Endothelial cell of umbilical vein (primary cell): Measurements from ENCODE around the gene ELMO1. TPM values are rescaled to one million over a fixed set of nuclear protein-coding genes. Genes with fewer than 3 reads are reported as not detected.

ENCODE experiments used
- BruUV-seq: library from RNA; stranded (reverse); fragments of 400-500 nt; replicated peaks from 2 replicates; lab custom pipeline; 2021; lab: Mats Ljungman, UMichigan
- CTCF ChIA-PET: fragments of 300-600, 350-600 bp; sonication (Branson Sonifier 250); formaldehyde crosslinking; loops from one replicate; lab custom pipeline; 2021; ENCODE audit warnings: antibody characterized with exemption, inconsistent platforms; lab: Charles Lee
- POLR2A ChIA-PET: fragments of 300-600, 350-600 bp; sonication (Branson Sonifier 250); formaldehyde crosslinking; loops from one replicate; lab custom pipeline; 2021; ENCODE audit warnings: antibody characterized with exemption, inconsistent platforms; lab: Charles Lee
- DNase-seq: peaks from one replicate; pipeline ENCODE4 v3.0.0-alpha.2; 2011; ENCODE audit warnings: low read depth, low spot score
- FAIRE-seq: peaks from 2 replicates; lab custom pipeline; 2011; peaks lifted over from hg19 to GRCh38; lab: Jason Lieb, UNC
- H2AFZ ChIP-seq: 2 replicates; pipeline ENCODE4 v1.6.0; 2012; ENCODE audit warnings: low read depth, low read length, control low read depth, inconsistent platforms
- H3K27ac ChIP-seq: 2 replicates; pipeline ENCODE4 v1.5.1; 2011; ENCODE audit warnings: low read depth, mild to moderate bottlenecking, control low read depth, low read length, moderate library complexity; ENCODE audit not compliant: insufficient read depth
- H3K27me3 ChIP-seq, 2 experiments: 2 replicates each; pipeline versions ENCODE4 v1.6.0 to v1.6.1; 2011; ENCODE audit warnings: low read length in 2 of 2, mixed read lengths in 1 of 2; ENCODE audit not compliant: control insufficient read depth in 2 of 2, insufficient read depth in 2 of 2
- H3K36me3 ChIP-seq, 2 experiments: 2 replicates in 1 of 2; 3 replicates in 1 of 2; pipeline ENCODE4 v1.5.1; 2011; ENCODE audit warnings: low read length in 2 of 2, mild to moderate bottlenecking in 1 of 2, moderate library complexity in 1 of 2; ENCODE audit not compliant: control insufficient read depth in 2 of 2, insufficient read depth in 2 of 2; ENCODE audit errors: extremely low read depth in 1 of 2
- H3K4me1 ChIP-seq: 3 replicates; pipeline ENCODE4 v1.5.1; 2011; ENCODE audit warnings: mild to moderate bottlenecking, low read length; ENCODE audit not compliant: control insufficient read depth, insufficient read depth; ENCODE audit errors: extremely low read depth
- H3K4me2 ChIP-seq: 2 replicates; pipeline ENCODE4 v1.6.1; 2011; ENCODE audit warnings: low read length, control low read depth, mixed read lengths; ENCODE audit not compliant: insufficient read depth
- H3K4me3 ChIP-seq, 3 experiments: fragments of 200-600 bp in 1 of 3; sonication (generic), shearing (Covaris generic) in 1 of 3; replicated peaks in 1 of 3; 2 replicates each; pipeline ENCODE4 v1.5.1; 2011 to 2016; ENCODE audit warnings: control low read depth in 3 of 3, low read length in 3 of 3, mild to moderate bottlenecking in 2 of 3, inconsistent platforms in 1 of 3, low read depth in 1 of 3, moderate library complexity in 1 of 3; ENCODE audit not compliant: insufficient read depth in 1 of 3
- H3K79me2 ChIP-seq: 2 replicates; pipeline ENCODE4 v1.6.0; 2012; ENCODE audit warnings: low read length, inconsistent platforms; ENCODE audit not compliant: control insufficient read depth, insufficient read depth
- H3K9ac ChIP-seq: replicated peaks from 2 replicates; pipeline ENCODE3; 2011; ENCODE audit warnings: low read length, control low read depth; ENCODE audit not compliant: insufficient read depth; ENCODE audit errors: extremely low read depth
- H3K9me1 ChIP-seq: replicated peaks from 3 replicates; pipeline ENCODE4 v1.6.0; 2011; ENCODE audit warnings: mild to moderate bottlenecking, low read length; ENCODE audit not compliant: control insufficient read depth, insufficient read depth; ENCODE audit errors: extremely low read depth
- H3K9me3 ChIP-seq: replicated peaks from 2 replicates; pipeline ENCODE4 v1.5.1; 2012; ENCODE audit warnings: low read length, inconsistent platforms; ENCODE audit not compliant: control insufficient read depth, insufficient read depth
- H4K20me1 ChIP-seq: replicated peaks from 2 replicates; pipeline ENCODE3; 2011; ENCODE audit warnings: mild to moderate bottlenecking, low read length; ENCODE audit not compliant: control insufficient read depth, insufficient read depth; ENCODE audit errors: extremely low read depth
- CTCF ChIP-seq, 2 donors: IDR thresholded peaks; 1 replicate in 1 of 2; 2 replicates in 1 of 2; pipeline ENCODE4 v1.5.1; 2011; ENCODE audit warnings: low read length in 2 of 2, mild to moderate bottlenecking in 2 of 2, moderate library complexity in 2 of 2, control low read depth in 1 of 2, inconsistent platforms in 1 of 2, low read depth in 1 of 2; ENCODE audit not compliant: insufficient read depth in 1 of 2; ENCODE audit errors: extremely low read depth in 1 of 2
- EZH2 ChIP-seq: IDR thresholded peaks from 2 replicates; pipeline ENCODE4 v1.6.1; 2012; ENCODE audit warnings: borderline replicate concordance, low read depth, mild to moderate bottlenecking, moderate library complexity, low read length, inconsistent platforms; ENCODE audit not compliant: severe bottlenecking
- FOS ChIP-seq: IDR thresholded peaks from 2 replicates; pipeline ENCODE4 v1.6.1; 2011; ENCODE audit warnings: mild to moderate bottlenecking, low read length, moderate library complexity, borderline replicate concordance; ENCODE audit not compliant: insufficient read depth
- GATA2 ChIP-seq: IDR thresholded peaks from 2 replicates; pipeline ENCODE4 v1.7.0; 2011; ENCODE audit warnings: low read depth, mild to moderate bottlenecking, moderate library complexity, mixed read lengths, low read length; ENCODE audit not compliant: insufficient read length, insufficient read depth
- JUN ChIP-seq: IDR thresholded peaks from 2 replicates; pipeline ENCODE4 v1.6.1; 2011; ENCODE audit warnings: borderline replicate concordance, low read depth; ENCODE audit not compliant: insufficient read length, insufficient read depth
- MAX ChIP-seq: IDR thresholded peaks from 2 replicates; pipeline ENCODE4 v1.6.1; 2011; ENCODE audit not compliant: insufficient read depth, insufficient read length
- MYC ChIP-seq: IDR thresholded peaks from one replicate; pipeline ENCODE4 v1.6.1; 2011; ENCODE audit warnings: mild to moderate bottlenecking, low read depth, low read length
- POLR2A ChIP-seq: IDR thresholded peaks from 2 replicates; pipeline ENCODE4 v1.6.1; 2012; ENCODE audit warnings: low read depth, mild to moderate bottlenecking, control low read depth, low read length
- POLR2AphosphoS5 ChIP-seq: IDR thresholded peaks from 2 replicates; pipeline ENCODE4 v1.6.1; 2012; ENCODE audit warnings: low read depth, mild to moderate bottlenecking, control low read depth, low read length, moderate library complexity; ENCODE audit not compliant: insufficient read depth
- dilution Hi-C: fragments of 300-500 bp; cut with MboI; formaldehyde crosslinking; loops from one replicate; pipeline ENCODE4 v1.15.0; 2019; ENCODE audit warnings: low sequenced_read_pairs; ENCODE audit not compliant: extremely low pct_ligation_motif_present
- intact Hi-C: fragments of 100-400 bp; cut with micrococcal nuclease; formaldehyde crosslinking; loops from one replicate; pipeline ENCODE4 v1.10.0; 2022
- polyA plus RNA-seq, 4 experiments: library from polyadenylated mRNA; depleted of rRNA in 3 of 4; stranded (reverse) in 3 of 4; unstranded in 1 of 4; fragments of >200 nt; gene quantifications; 2 replicates each; pipeline versions ENCODE4 v1.2.1 to v1.2.3, GENCODE V29; 2011 to 2012; ENCODE audit warnings: missing spikeins in 1 of 4
- total RNA-seq: library from RNA; stranded (reverse); gene quantifications from 2 replicates; pipeline ENCODE4 v1.2.3, GENCODE V29; 2021

ELMO1 gene
- total and polyA plus RNA-seq, 2 donors (not counting 3 experiments of a cell fraction or from before 2014, with no cell fraction given), result 17.0 to 30.6 TPM

- intact Hi-C loops, result no loop called here
- no peak for TF ChIP-seq POLR2AphosphoS5
- no peak for TF ChIP-seq EZH2
- TF ChIP-seq MYC, result no peak
- no peak for TF ChIP-seq GATA2
- TF ChIP-seq CTCF (IDR thresholded peaks at IDR 0.05; ENCODE audit: extremely low read depth in 1 of 2, insufficient read depth in 1 of 2, low read depth in 1 of 2, low read length in 2 of 2), result no peak
- TF ChIP-seq JUN, result no peak
- TF ChIP-seq MAX, result no peak
- no peak for TF ChIP-seq POLR2A
- no peak for TF ChIP-seq FOS
- Histone ChIP-seq H3K9me1 (no peaks in the 10 kb centered on the region), H4K20me1 (no peaks in the 10 kb centered on the region), H3K27ac (no peak overlapping the region), H3K4me1 (no peaks in the 10 kb centered on the region), H3K79me2 (no peaks in the 10 kb centered on the region), H3K4me3 (no peak overlapping the region), H3K4me2 (no peak overlapping the region), H3K9me3 (no peaks in the 10 kb centered on the region), H3K27me3 (no peaks in the 10 kb centered on the region), H2AFZ (no peak overlapping the region), H3K9ac (no peak overlapping the region), H3K36me3 (no peaks in the 10 kb centered on the region)
- FAIRE-seq, result no peak
- no TSS peak for BruUV-seq
- ChIA-PET POLR2A (no interaction called here), CTCF (interaction anchor here (0.7 to 1.5 kb wide), 4 partner anchors 8 to 98 kb away, joined by 3 to 10 read pairs (median 4); no protein-coding TSS in a partner anchor)
- no peak for DNase-seq
- dilution Hi-C loops, result no loop called here
Measured at GRCh38 chr7:37084303-37084702, 364.4 kb downstream of the ELMO1 start.
